Smooth muscle cell (in vitro differentiated cells): ENCODE measurements around the gene AZU1. TPM values are rescaled to one million over a fixed set of nuclear protein-coding genes. Genes with fewer than 3 reads are reported as not detected.

ENCODE experiments used
- DNase-seq: peaks from one replicate; lab custom pipeline; 2025; ENCODE audit not compliant: unreplicated experiment; lab: John Stamatoyannopoulos, UW
- H2AFZ ChIP-seq: fragments of 200-600 bp; sonication (generic); 2 replicates; pipeline ENCODE4 v1.6.0; 2016; ENCODE audit warnings: antibody characterized with exemption, low read depth, mild to moderate bottlenecking
- H3F3A ChIP-seq: fragments of 200-600 bp; sonication (generic); 2 replicates; pipeline ENCODE4 v1.6.0; 2017; ENCODE audit warnings: antibody characterized with exemption, low read depth
- H3K27ac ChIP-seq: fragments of 200-600 bp; sonication (generic); 2 replicates; pipeline ENCODE4 v1.5.1; 2016; ENCODE audit warnings: low read depth, mild to moderate bottlenecking
- H3K27me3 ChIP-seq: fragments of 200-600 bp; sonication (generic); 2 replicates; pipeline ENCODE4 v1.6.1; 2016; ENCODE audit warnings: low read depth, mild to moderate bottlenecking
- H3K36me3 ChIP-seq: fragments of 200-600 bp; sonication (generic); 2 replicates; pipeline ENCODE4 v1.5.1; 2016; ENCODE audit warnings: low read depth
- H3K4me1 ChIP-seq: fragments of 200-600 bp; sonication (generic); 2 replicates; pipeline ENCODE4 v1.5.1; 2016; ENCODE audit warnings: low read depth
- H3K4me2 ChIP-seq: fragments of 200-600 bp; sonication (generic); 2 replicates; pipeline ENCODE4 v1.6.0; 2016; ENCODE audit warnings: mild to moderate bottlenecking
- H3K4me3 ChIP-seq: fragments of 200-600 bp; sonication (generic); 2 replicates; pipeline ENCODE4 v1.5.1; 2016; ENCODE audit warnings: mild to moderate bottlenecking
- H3K79me2 ChIP-seq: fragments of 200-600 bp; sonication (generic); 2 replicates; pipeline ENCODE4 v1.6.0; 2016; ENCODE audit warnings: low read depth, mild to moderate bottlenecking
- H3K9ac ChIP-seq: fragments of 200-600 bp; sonication (generic); 2 replicates; pipeline ENCODE4 v1.6.0; 2016; ENCODE audit warnings: low read depth
- H3K9me3 ChIP-seq: fragments of 200-600 bp; sonication (generic); replicated peaks from 2 replicates; pipeline ENCODE4 v1.5.1; 2016; ENCODE audit warnings: low read depth
- H4K20me1 ChIP-seq: fragments of 200-600 bp; sonication (generic); 2 replicates; pipeline ENCODE4 v1.6.0; 2016; ENCODE audit warnings: low read depth
- WGBS: methylation state at CpG from one replicate; pipeline ENCODE4 v1.1.7; 2016; ENCODE audit warnings: low lambda C conversion rate; 5-methylcytosine and 5-hydroxymethylcytosine counted together
- polyA plus RNA-seq: library from polyadenylated mRNA; unstranded; fragments of >200 nt; fragmentation: Nextera tagmentation; extraction: Ambion mirVana; gene quantifications from 2 replicates; pipeline ENCODE4 v1.2.1, GENCODE V29; 2016
- total RNA-seq: library from RNA; depleted of rRNA; stranded (reverse); fragments of >200 nt; gene quantifications from 2 replicates; pipeline ENCODE4 v1.2.3, GENCODE V29; 2014
- TF ChIP-seq, protein P1 (sequence below): fragments of 200-600 bp; sonication (generic); IDR thresholded peaks from 2 replicates; pipeline ENCODE4 v1.5.1; 2017; ENCODE audit warnings: borderline replicate concordance, mild to moderate bottlenecking, antibody characterized with exemption; ENCODE audit not compliant: insufficient read depth, poor library complexity, severe bottlenecking

Gene AZU1
- total and polyA plus RNA-seq, 2 experiments from 2014 or later: 0.32 to 8.0 TPM

DNA sequence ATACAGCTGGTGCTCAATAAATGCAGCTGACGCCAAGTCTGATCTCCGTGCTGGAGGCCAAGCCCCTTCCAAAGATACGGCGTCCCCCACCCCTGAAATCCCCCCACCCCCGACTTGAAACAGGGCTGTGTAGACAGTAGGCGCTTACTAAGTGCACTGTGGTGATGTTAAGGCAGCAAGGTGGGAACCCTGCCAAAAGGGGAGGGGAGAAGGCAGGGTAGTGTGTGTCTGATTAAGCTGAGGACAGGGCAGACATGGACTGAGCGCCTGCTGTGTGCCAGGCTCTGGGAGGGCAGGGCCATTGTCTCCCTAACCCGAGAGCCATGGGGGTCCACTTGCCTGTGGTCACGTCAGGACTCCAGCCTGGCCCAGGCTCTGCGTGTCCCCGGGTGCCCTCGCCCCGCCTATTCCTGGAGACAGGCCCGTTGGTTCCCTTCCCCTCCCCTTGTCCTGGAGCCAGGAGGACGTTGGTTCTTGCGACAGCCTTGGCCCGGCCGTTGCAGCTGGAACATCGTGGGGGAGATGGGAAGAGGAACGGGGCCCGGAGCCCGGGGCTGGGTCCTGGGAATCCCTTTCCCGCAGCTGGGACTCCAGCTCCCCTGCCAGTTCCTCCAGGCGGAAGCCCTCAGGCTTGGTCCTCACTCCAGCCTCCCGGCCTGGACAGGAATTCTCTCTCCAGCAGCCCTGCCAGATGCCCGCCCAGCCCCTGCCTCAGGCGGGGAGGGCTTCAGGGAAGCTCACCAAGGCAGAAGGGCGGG, 22.8 kb downstream of the AZU1 start:
- Histone ChIP-seq H3K79me2 (no peaks in the 10 kb centered on the region), H3K9me3 (no peaks in the 10 kb centered on the region), H3K36me3 (no peaks in the 10 kb centered on the region), H3K4me3 (no peak overlapping the region), H3F3A (peaks cover 8% of the 10 kb centered on the region), H3K27ac (no peak overlapping the region), H3K4me1 (no peaks in the 10 kb centered on the region), H2AFZ (no peak overlapping the region), H3K4me2 (no peak overlapping the region), H4K20me1 (no peaks in the 10 kb centered on the region), H3K27me3 (no peaks in the 10 kb centered on the region), H3K9ac (no peak overlapping the region)
- peak; percentile 19 for DNase-seq
- 59% methylated on average over 26 of the region's 28 CpGs for WGBS
- TF ChIP-seq, protein P1, sequence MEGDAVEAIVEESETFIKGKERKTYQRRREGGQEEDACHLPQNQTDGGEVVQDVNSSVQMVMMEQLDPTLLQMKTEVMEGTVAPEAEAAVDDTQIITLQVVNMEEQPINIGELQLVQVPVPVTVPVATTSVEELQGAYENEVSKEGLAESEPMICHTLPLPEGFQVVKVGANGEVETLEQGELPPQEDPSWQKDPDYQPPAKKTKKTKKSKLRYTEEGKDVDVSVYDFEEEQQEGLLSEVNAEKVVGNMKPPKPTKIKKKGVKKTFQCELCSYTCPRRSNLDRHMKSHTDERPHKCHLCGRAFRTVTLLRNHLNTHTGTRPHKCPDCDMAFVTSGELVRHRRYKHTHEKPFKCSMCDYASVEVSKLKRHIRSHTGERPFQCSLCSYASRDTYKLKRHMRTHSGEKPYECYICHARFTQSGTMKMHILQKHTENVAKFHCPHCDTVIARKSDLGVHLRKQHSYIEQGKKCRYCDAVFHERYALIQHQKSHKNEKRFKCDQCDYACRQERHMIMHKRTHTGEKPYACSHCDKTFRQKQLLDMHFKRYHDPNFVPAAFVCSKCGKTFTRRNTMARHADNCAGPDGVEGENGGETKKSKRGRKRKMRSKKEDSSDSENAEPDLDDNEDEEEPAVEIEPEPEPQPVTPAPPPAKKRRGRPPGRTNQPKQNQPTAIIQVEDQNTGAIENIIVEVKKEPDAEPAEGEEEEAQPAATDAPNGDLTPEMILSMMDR: no peak

DNA sequence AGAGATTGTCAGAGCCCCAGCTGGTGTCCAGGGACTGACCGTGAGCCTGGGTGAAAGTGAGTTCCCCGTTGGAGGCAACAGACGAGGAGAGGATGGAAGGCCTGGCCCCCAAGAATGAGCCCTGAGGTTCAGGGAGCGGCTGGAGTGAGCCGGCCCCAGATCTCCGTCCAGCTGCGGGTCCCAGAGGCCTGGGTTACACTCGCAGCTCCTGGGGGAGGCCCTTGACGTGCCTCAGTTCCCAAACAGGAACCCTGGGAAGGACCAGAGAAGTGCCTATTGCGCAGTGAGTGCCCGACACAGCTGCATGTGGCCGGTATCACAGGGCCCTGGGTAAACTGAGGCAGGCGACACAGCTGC, 23.3 kb downstream of the AZU1 start:
- Histone ChIP-seq H4K20me1 (no peaks in the 10 kb centered on the region), H3K9ac (no peak overlapping the region), H3F3A (peaks cover 8% of the 10 kb centered on the region), H3K27me3 (no peaks in the 10 kb centered on the region), H3K27ac (no peak overlapping the region), H2AFZ (no peak overlapping the region), H3K79me2 (no peaks in the 10 kb centered on the region), H3K4me1 (no peaks in the 10 kb centered on the region), H3K4me2 (no peak overlapping the region), H3K9me3 (no peaks in the 10 kb centered on the region), H3K4me3 (no peak overlapping the region), H3K36me3 (no peaks in the 10 kb centered on the region)
- 83% methylated on average over 13 of the region's 13 CpGs for WGBS
- TF ChIP-seq, protein P1: no peak
- DNase-seq: no peak

DNA sequence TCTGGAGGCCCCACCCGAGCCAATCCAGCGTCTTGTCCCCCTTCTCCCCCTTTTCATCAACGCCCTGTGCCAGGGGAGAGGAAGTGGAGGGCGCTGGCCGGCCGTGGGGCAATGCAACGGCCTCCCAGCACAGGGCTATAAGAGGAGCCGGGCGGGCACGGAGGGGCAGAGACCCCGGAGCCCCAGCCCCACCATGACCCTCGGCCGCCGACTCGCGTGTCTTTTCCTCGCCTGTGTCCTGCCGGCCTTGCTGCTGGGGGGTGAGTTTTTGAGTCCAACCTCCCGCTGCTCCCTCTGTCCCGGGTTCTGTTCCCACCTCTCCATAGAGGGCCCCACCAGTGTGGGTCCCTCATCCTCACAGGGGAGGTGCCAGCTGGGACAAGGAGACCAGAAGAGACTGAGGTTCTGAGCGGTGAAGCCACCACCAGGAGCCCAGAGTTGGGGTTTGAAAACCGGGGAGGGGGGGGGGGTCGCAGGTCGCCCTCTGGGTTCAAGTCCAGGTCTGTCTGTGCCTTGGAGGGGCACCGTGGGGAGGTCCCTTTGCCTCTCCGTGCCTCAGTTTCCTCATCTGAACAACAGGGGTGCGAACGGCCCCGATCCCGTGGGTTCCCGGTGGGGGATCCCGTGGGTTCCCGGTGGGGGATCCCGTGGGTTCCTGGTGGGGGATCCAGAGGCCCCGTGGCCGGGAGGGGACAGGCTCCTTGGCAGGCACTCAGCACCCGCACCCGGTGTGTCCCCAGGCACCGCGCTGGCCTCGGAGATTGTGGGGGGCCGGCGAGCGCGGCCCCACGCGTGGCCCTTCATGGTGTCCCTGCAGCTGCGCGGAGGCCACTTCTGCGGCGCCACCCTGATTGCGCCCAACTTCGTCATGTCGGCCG, 24.7 kb downstream of the AZU1 start, which contains the start of gene ELANE:
Gene ELANE, plus strand, starts transcription at position 168 of the 878 bp plus-strand sequence. Its CDS starts 26 bp downstream, at position 194.
- Histone ChIP-seq H3K4me2 (no peak within 1 kb of the TSS), H3K9me3 (no peaks in the 10 kb centered on the region), H3K4me3 (no peak within 1 kb of the TSS), H3K79me2 (no peaks in the 10 kb centered on the region), H2AFZ (no peak within 1 kb of the TSS), H4K20me1 (no peaks in the 10 kb centered on the region), H3F3A (peaks cover 8% of the 10 kb centered on the region), H3K4me1 (no peaks in the 10 kb centered on the region), H3K9ac (no peak within 1 kb of the TSS), H3K27me3 (no peaks in the 10 kb centered on the region), H3K36me3 (no peaks in the 10 kb centered on the region), H3K27ac (no peak within 1 kb of the TSS)
- TF ChIP-seq, protein P1: no peak
- WGBS: 94% methylated on average over 50 of the region's 55 CpGs
- DNase-seq: no peak
